Panc1 (cell line): ENCODE measurements around the gene KRTAP23-1. TPM values are rescaled to one million over a fixed set of nuclear protein-coding genes. Genes with fewer than 3 reads are reported as not detected.

Source experiments
- ATAC-seq: fragments of 200-7000 bp; cut with Tn5 transposase; 2 replicates; pipeline ENCODE4 v1.9.1; 2020; ENCODE audit warnings: mild to moderate bottlenecking, moderate library complexity
- BruUV-seq: library from RNA; stranded (reverse); fragments of 400-500 nt; replicated peaks from 2 replicates; lab custom pipeline; 2021; lab: Mats Ljungman, UMichigan
- CTCF ChIA-PET: fragments of 300-600 bp; sonication (Branson Sonifier 250); formaldehyde crosslinking; loops from one replicate; lab custom pipeline; 2022; ENCODE audit warnings: antibody characterized with exemption; lab: Charles Lee
- POLR2A ChIA-PET: fragments of 300-600 bp; sonication (Branson Sonifier 250); formaldehyde crosslinking; loops from one replicate; lab custom pipeline; 2022; ENCODE audit warnings: antibody characterized with exemption; lab: Charles Lee
- DNase-seq: peaks from one replicate; pipeline ENCODE4 v3.0.0-alpha.2; 2010; ENCODE audit warnings: low read depth, low spot score
- H3K27ac ChIP-seq: 2 replicates; pipeline ENCODE4 v1.5.1; 2011; ENCODE audit warnings: mild to moderate bottlenecking, low read length, inconsistent platforms
- H3K27me3 ChIP-seq: fragments of 200-500 bp; sonication (Bioruptor generic); 2 replicates; pipeline ENCODE4 v1.6.0; 2014; ENCODE audit warnings: low read length, inconsistent platforms; ENCODE audit not compliant: control insufficient read depth, insufficient read depth
- H3K36me3 ChIP-seq: fragments of 200-500 bp; sonication (Bioruptor generic); 2 replicates; pipeline ENCODE4 v1.5.1; 2014; ENCODE audit warnings: inconsistent platforms, mild to moderate bottlenecking, low read length, moderate library complexity; ENCODE audit not compliant: control insufficient read depth, insufficient read depth
- H3K4me1 ChIP-seq: 2 replicates; pipeline ENCODE4 v1.5.1; 2011; ENCODE audit warnings: inconsistent platforms, mild to moderate bottlenecking, low read length, moderate library complexity; ENCODE audit not compliant: control insufficient read depth, insufficient read depth
- H3K4me3 ChIP-seq, 2 experiments: 2 replicates each; pipeline ENCODE4 v1.5.1; 2011 to 2012; ENCODE audit warnings: low read depth in 2 of 2, low read length in 2 of 2, mild to moderate bottlenecking in 2 of 2, inconsistent platforms in 1 of 2, moderate library complexity in 1 of 2
- H3K9me3 ChIP-seq: fragments of 200-500 bp; sonication (Bioruptor generic); 2 replicates; pipeline ENCODE4 v1.5.1; 2014; ENCODE audit warnings: low read depth, mild to moderate bottlenecking, inconsistent platforms, low read length, moderate library complexity; ENCODE audit not compliant: control insufficient read depth, insufficient read depth
- POLR2AphosphoS5 ChIP-seq: IDR thresholded peaks from 2 replicates; pipeline ENCODE4 v1.6.1; 2012; ENCODE audit warnings: mild to moderate bottlenecking, low read depth, low read length, moderate library complexity
- SIN3A ChIP-seq: IDR thresholded peaks from 2 replicates; pipeline ENCODE4 v1.6.1; 2012; ENCODE audit warnings: low read depth, mild to moderate bottlenecking, low read length, moderate library complexity, borderline replicate concordance; ENCODE audit not compliant: insufficient read depth
- TCF7L2 ChIP-seq: IDR thresholded peaks from 2 replicates; pipeline ENCODE4 v1.6.1; 2011; ENCODE audit warnings: mild to moderate bottlenecking, low read depth, low read length, inconsistent platforms
- in situ Hi-C: cut with HindIII; loops from 2 replicates; pipeline ENCODE4 v1.10.0; 2016; ENCODE audit warnings: low sequenced_read_pairs, low pct_unique_long_range_greater_than_20kb
- intact Hi-C: fragments of 100-400 bp; cut with micrococcal nuclease; formaldehyde crosslinking; loops from one replicate; pipeline ENCODE4 v1.10.0; 2022; ENCODE audit not compliant: unreplicated experiment
- total RNA-seq: library from RNA; stranded (reverse); gene quantifications from one replicate; pipeline ENCODE4 v1.2.1, GENCODE V29; 2021; ENCODE audit not compliant: unreplicated experiment
- TF ChIP-seq, protein P1 (sequence below): fragments of 450-650 bp; IDR thresholded peaks from 2 replicates; pipeline ENCODE4 v1.5.1; 2017; ENCODE audit warnings: mild to moderate bottlenecking
- TF ChIP-seq, protein P2 (sequence below), 2 experiments: IDR thresholded peaks; 2 replicates each; pipeline ENCODE4 v1.6.1; 2011 to 2012; ENCODE audit warnings: low read depth in 2 of 2, control low read depth in 1 of 2, low read length in 1 of 2, mild to moderate bottlenecking in 1 of 2, moderate library complexity in 1 of 2; ENCODE audit not compliant: insufficient read depth in 1 of 2

Gene KRTAP23-1
- total RNA-seq, 1 experiment from 2014 or later: not detected

GRCh38 chr21:30332681-30333080 is 15.7 kb downstream of the KRTAP23-1 start:
- POLR2A ChIA-PET: no interaction called here
- no TSS peak for BruUV-seq
- in situ Hi-C loops (no loop called here), intact Hi-C loops (no loop called here)
- DNase-seq (no peak), ATAC-seq (no peak)
- TF ChIP-seq TCF7L2 (no peak), POLR2AphosphoS5 (no peak), SIN3A (no peak)
- TF ChIP-seq, protein P1, sequence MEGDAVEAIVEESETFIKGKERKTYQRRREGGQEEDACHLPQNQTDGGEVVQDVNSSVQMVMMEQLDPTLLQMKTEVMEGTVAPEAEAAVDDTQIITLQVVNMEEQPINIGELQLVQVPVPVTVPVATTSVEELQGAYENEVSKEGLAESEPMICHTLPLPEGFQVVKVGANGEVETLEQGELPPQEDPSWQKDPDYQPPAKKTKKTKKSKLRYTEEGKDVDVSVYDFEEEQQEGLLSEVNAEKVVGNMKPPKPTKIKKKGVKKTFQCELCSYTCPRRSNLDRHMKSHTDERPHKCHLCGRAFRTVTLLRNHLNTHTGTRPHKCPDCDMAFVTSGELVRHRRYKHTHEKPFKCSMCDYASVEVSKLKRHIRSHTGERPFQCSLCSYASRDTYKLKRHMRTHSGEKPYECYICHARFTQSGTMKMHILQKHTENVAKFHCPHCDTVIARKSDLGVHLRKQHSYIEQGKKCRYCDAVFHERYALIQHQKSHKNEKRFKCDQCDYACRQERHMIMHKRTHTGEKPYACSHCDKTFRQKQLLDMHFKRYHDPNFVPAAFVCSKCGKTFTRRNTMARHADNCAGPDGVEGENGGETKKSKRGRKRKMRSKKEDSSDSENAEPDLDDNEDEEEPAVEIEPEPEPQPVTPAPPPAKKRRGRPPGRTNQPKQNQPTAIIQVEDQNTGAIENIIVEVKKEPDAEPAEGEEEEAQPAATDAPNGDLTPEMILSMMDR: no peak
- TF ChIP-seq, protein P2, sequence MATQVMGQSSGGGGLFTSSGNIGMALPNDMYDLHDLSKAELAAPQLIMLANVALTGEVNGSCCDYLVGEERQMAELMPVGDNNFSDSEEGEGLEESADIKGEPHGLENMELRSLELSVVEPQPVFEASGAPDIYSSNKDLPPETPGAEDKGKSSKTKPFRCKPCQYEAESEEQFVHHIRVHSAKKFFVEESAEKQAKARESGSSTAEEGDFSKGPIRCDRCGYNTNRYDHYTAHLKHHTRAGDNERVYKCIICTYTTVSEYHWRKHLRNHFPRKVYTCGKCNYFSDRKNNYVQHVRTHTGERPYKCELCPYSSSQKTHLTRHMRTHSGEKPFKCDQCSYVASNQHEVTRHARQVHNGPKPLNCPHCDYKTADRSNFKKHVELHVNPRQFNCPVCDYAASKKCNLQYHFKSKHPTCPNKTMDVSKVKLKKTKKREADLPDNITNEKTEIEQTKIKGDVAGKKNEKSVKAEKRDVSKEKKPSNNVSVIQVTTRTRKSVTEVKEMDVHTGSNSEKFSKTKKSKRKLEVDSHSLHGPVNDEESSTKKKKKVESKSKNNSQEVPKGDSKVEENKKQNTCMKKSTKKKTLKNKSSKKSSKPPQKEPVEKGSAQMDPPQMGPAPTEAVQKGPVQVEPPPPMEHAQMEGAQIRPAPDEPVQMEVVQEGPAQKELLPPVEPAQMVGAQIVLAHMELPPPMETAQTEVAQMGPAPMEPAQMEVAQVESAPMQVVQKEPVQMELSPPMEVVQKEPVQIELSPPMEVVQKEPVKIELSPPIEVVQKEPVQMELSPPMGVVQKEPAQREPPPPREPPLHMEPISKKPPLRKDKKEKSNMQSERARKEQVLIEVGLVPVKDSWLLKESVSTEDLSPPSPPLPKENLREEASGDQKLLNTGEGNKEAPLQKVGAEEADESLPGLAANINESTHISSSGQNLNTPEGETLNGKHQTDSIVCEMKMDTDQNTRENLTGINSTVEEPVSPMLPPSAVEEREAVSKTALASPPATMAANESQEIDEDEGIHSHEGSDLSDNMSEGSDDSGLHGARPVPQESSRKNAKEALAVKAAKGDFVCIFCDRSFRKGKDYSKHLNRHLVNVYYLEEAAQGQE (IDR thresholded peaks at IDR 0.05; ENCODE audit: insufficient read depth in 1 of 2, low read depth in 2 of 2, low read length in 1 of 2): no peak
- no peaks in the 10 kb centered on the region for H3K4me1 ChIP-seq
- no peak overlapping the region for H3K27ac ChIP-seq
- no peaks in the 10 kb centered on the region for H3K9me3 ChIP-seq
- no peaks in the 10 kb centered on the region for H3K36me3 ChIP-seq
- H3K4me3 ChIP-seq: no peak overlapping the region
- CTCF ChIA-PET: no interaction called here
- no peaks in the 10 kb centered on the region for H3K27me3 ChIP-seq

GRCh38 chr21:30329203-30329875 is 19.1 kb downstream of the KRTAP23-1 start:
- no TSS peak for BruUV-seq
- CTCF ChIA-PET: no interaction called here

DNA sequence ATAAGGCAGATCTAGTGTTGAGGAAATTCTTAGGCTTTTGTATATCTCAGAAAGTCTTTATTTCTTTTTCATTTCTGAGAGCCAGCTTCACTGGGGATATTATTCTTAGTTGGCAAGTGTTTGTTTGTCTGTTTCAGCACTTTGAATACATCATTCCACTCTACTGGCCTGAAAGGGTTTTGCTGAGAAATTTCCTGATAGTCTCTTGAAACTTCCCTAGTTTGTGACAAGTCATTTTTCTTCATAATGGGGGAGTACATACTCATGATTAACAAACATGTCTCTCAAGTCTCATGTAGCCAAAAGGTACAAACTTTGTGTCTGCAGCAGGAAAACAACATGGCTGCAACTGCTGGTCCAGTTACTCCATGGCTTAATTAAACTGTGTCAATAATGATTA is 22.0 kb downstream of the KRTAP23-1 start:
- no peak for ATAC-seq
- CTCF ChIA-PET: no interaction called here
- no peak overlapping the region for H3K4me3 ChIP-seq
- H3K27ac ChIP-seq: no peak overlapping the region
- intact Hi-C loops (no loop called here), in situ Hi-C loops (no loop called here)
- TF ChIP-seq TCF7L2: no peak
- TF ChIP-seq, protein P2 (IDR thresholded peaks at IDR 0.05; ENCODE audit: insufficient read depth in 1 of 2, low read depth in 2 of 2, low read length in 1 of 2): no peak
- TF ChIP-seq POLR2AphosphoS5: no peak
- TF ChIP-seq, protein P1: no peak
- no peak for TF ChIP-seq SIN3A
- no peak for DNase-seq
- no peaks in the 10 kb centered on the region for H3K36me3 ChIP-seq
- BruUV-seq: no TSS peak
- POLR2A ChIA-PET: no interaction called here
- no peaks in the 10 kb centered on the region for H3K9me3 ChIP-seq
- no peaks in the 10 kb centered on the region for H3K4me1 ChIP-seq
- no peaks in the 10 kb centered on the region for H3K27me3 ChIP-seq

More at GRCh38 chr21:30329203-30329875, 19.1 kb downstream of the KRTAP23-1 start:
- H3K4me1 ChIP-seq: no peaks in the 10 kb centered on the region
- H3K9me3 ChIP-seq: no peaks in the 10 kb centered on the region
- no peaks in the 10 kb centered on the region for H3K36me3 ChIP-seq
- H3K27ac ChIP-seq: no peak overlapping the region
- intact Hi-C loops (no loop called here), in situ Hi-C loops (no loop called here)
- ATAC-seq (no peak), DNase-seq (no peak)
- H3K27me3 ChIP-seq: no peaks in the 10 kb centered on the region
- POLR2A ChIA-PET: no interaction called here
- H3K4me3 ChIP-seq: no peak overlapping the region
- TF ChIP-seq SIN3A (no peak), POLR2AphosphoS5 (no peak), TCF7L2 (no peak)
